ENCODE data around the gene MAP4K4.
A peak's percentile ranks its signal among the peaks of the same experiment; 100 is the strongest.

Gene MAP4K4

GRCh38 chr2:101736861-101737291 is 39.4 kb downstream of the MAP4K4 start:
- TF ChIP-seq GATA2 (IDR thresholded peaks at IDR 0.05; ENCODE audit: low read depth, low read length): no peak
- no peak for TF ChIP-seq GATA3 (IDR thresholded peaks at IDR 0.05; ENCODE audit: low read depth, low read length)

GRCh38 chr2:101737478-101738255 is 40.2 kb downstream of the MAP4K4 start:
- TF ChIP-seq GATA2 (IDR thresholded peaks at IDR 0.05; ENCODE audit: low read depth, low read length) (no peak), GATA3 (IDR thresholded peaks at IDR 0.05; ENCODE audit: low read depth, low read length) (no peak)

GRCh38 chr2:101738649-101739048 is 41.1 kb downstream of the MAP4K4 start:
- TF ChIP-seq GATA2 (IDR thresholded peaks at IDR 0.05; ENCODE audit: low read depth, low read length) (no peak), GATA3 (IDR thresholded peaks at IDR 0.05; ENCODE audit: low read depth, low read length) (no peak)

GRCh38 chr2:101740555-101740964 is 43.1 kb downstream of the MAP4K4 start:
- TF ChIP-seq GATA2 (IDR thresholded peaks at IDR 0.05; ENCODE audit: low read depth, low read length) (no peak), GATA3 (IDR thresholded peaks at IDR 0.05; ENCODE audit: low read depth, low read length) (no peak)

GRCh38 chr2:101741775-101742520 is 44.4 kb downstream of the MAP4K4 start:
- TF ChIP-seq GATA3 (IDR thresholded peaks at IDR 0.05; ENCODE audit: low read depth, low read length) (no peak), GATA2 (IDR thresholded peaks at IDR 0.05; ENCODE audit: low read depth, low read length) (no peak)

- no peak for TF ChIP-seq GATA2 (IDR thresholded peaks at IDR 0.05; ENCODE audit: low read depth, low read length)
- TF ChIP-seq GATA3 (IDR thresholded peaks at IDR 0.05; ENCODE audit: low read depth, low read length): no peak
These were observed 45.0 kb downstream of the MAP4K4 start for GRCh38 chr2:101742547-101742946.

GRCh38 chr2:101743288-101743687 is 45.8 kb downstream of the MAP4K4 start:
- no peak for TF ChIP-seq GATA2 (IDR thresholded peaks at IDR 0.05; ENCODE audit: low read depth, low read length)
- no peak for TF ChIP-seq GATA3 (IDR thresholded peaks at IDR 0.05; ENCODE audit: low read depth, low read length)

GRCh38 chr2:101744832-101745231 is 47.3 kb downstream of the MAP4K4 start:
- no peak for TF ChIP-seq GATA2 (IDR thresholded peaks at IDR 0.05; ENCODE audit: low read depth, low read length)
- no peak for TF ChIP-seq GATA3 (IDR thresholded peaks at IDR 0.05; ENCODE audit: low read depth, low read length)

GRCh38 chr2:101745711-101746694 is 48.5 kb downstream of the MAP4K4 start:
- TF ChIP-seq GATA3 (IDR thresholded peaks at IDR 0.05; ENCODE audit: low read depth, low read length) (no peak), GATA2 (IDR thresholded peaks at IDR 0.05; ENCODE audit: low read depth, low read length) (no peak)

GRCh38 chr2:101748000-101748399 is 50.5 kb downstream of the MAP4K4 start:
- TF ChIP-seq GATA2 (IDR thresholded peaks at IDR 0.05; ENCODE audit: low read depth, low read length): no peak
- TF ChIP-seq GATA3 (IDR thresholded peaks at IDR 0.05; ENCODE audit: low read depth, low read length): no peak

- TF ChIP-seq GATA3 (IDR thresholded peaks at IDR 0.05; ENCODE audit: low read depth, low read length) (no peak), GATA2 (IDR thresholded peaks at IDR 0.05; ENCODE audit: low read depth, low read length) (0 out of 2 replicates have a peak, but pooled peaks have one; percentile 40)
These were observed 53.2 kb downstream of the MAP4K4 start for GRCh38 chr2:101750688-101751087.

- TF ChIP-seq GATA2 (IDR thresholded peaks at IDR 0.05; ENCODE audit: low read depth, low read length): no peak
- TF ChIP-seq GATA3 (IDR thresholded peaks at IDR 0.05; ENCODE audit: low read depth, low read length): no peak
These were observed 53.8 kb downstream of the MAP4K4 start for GRCh38 chr2:101751276-101751815.

- TF ChIP-seq GATA3 (IDR thresholded peaks at IDR 0.05; ENCODE audit: low read depth, low read length) (no peak), GATA2 (IDR thresholded peaks at IDR 0.05; ENCODE audit: low read depth, low read length) (no peak)
These were observed 54.5 kb downstream of the MAP4K4 start for GRCh38 chr2:101751875-101752619.

Measured in SH-SY5Y (cell line).